T-helper 17 cell (primary cell): ENCODE measurements around the gene TGFBR3. TPM values are rescaled to one million over a fixed set of nuclear protein-coding genes. Genes with fewer than 3 reads are reported as not detected.

Experiments used
- ATAC-seq: fragments of 150-1000 bp; cut with Tn5 transposase; 2 replicates; pipeline ENCODE4 v1.10.0; 2021; ENCODE audit warnings: mild to moderate bottlenecking, moderate library complexity
- DNase-seq, 3 donors: peaks; one replicate each; pipeline versions ENCODE4 v3.0.0 to v3.0.0-alpha.2; 2020 to 2021
- H3K9me3 ChIP-seq: one replicate; pipeline ENCODE4 v1.7.0; 2013; ENCODE audit warnings: low read length, mild to moderate bottlenecking; ENCODE audit not compliant: control insufficient read depth, poor library complexity, severe bottlenecking
- H3K27ac Mint-ChIP-seq: one replicate; pipeline ENCODE4 v1.8.0; 2022; ENCODE audit warnings: mild to moderate bottlenecking, moderate library complexity, mixed read lengths
- H3K27me3 Mint-ChIP-seq: one replicate; pipeline ENCODE4 v1.8.0; 2022; ENCODE audit warnings: mixed read lengths
- H3K36me3 Mint-ChIP-seq: one replicate; pipeline ENCODE4 v1.8.0; 2022; ENCODE audit warnings: low read depth, mixed read lengths
- H3K4me1 Mint-ChIP-seq: one replicate; pipeline ENCODE4 v1.8.0; 2022; ENCODE audit warnings: mild to moderate bottlenecking, mixed read lengths
- H3K4me3 Mint-ChIP-seq: one replicate; pipeline ENCODE4 v1.8.0; 2022; ENCODE audit warnings: mild to moderate bottlenecking, moderate library complexity, mixed read lengths
- total RNA-seq, 4 donors: library from RNA in 2 of 4; stranded (reverse) in 2 of 4; gene quantifications; one replicate each; pipeline ENCODE4 v1.2.3 and lab custom pipeline; 2022 to 2026

TGFBR3 gene
- total RNA-seq, 2 donors from 2014 or later = 21.0 to 27.6 TPM

GRCh38 chr1:91806181-91806768, 79.7 kb downstream of the TGFBR3 start:
- H3K4me1 Mint-ChIP-seq = peaks cover 55% of the 10 kb centered on the region
- no peaks in the 10 kb centered on the region for H3K36me3 Mint-ChIP-seq
- no peaks in the 10 kb centered on the region for H3K9me3 ChIP-seq
- no peak for DNase-seq
- H3K4me3 Mint-ChIP-seq = no peak overlapping the region
- H3K27ac Mint-ChIP-seq = peak overlapping the region; percentile 100
- ATAC-seq = no peak
- H3K27me3 Mint-ChIP-seq = no peaks in the 10 kb centered on the region

- peaks cover 51% of the 10 kb centered on the region for H3K4me1 Mint-ChIP-seq
Measured at GRCh38 chr1:91805311-91805801, 80.6 kb downstream of the TGFBR3 start.

GRCh38 chr1:91804546-91805023, 81.4 kb downstream of the TGFBR3 start:
- DNase-seq = peak; percentile 57 to 82 (median 68)
- ATAC-seq = peak; percentile 79
- no peaks in the 10 kb centered on the region for H3K36me3 Mint-ChIP-seq
- peak overlapping the region; percentile 85 for H3K4me3 Mint-ChIP-seq
- H3K27me3 Mint-ChIP-seq = no peaks in the 10 kb centered on the region
- H3K9me3 ChIP-seq = no peaks in the 10 kb centered on the region
- peak overlapping the region; percentile 100 for H3K27ac Mint-ChIP-seq
- H3K4me1 Mint-ChIP-seq = peaks cover 48% of the 10 kb centered on the region

More at GRCh38 chr1:91805311-91805801, 80.6 kb downstream of the TGFBR3 start:
- Mint-ChIP-seq H3K27me3 (no peaks in the 10 kb centered on the region), H3K4me3 (no peak overlapping the region), H3K36me3 (no peaks in the 10 kb centered on the region), H3K27ac (peak overlapping the region; percentile 100)
- DNase-seq (peak in 1 of 3 donors; percentile 10), ATAC-seq (no peak)
- H3K9me3 ChIP-seq = no peaks in the 10 kb centered on the region

- no peaks in the 10 kb centered on the region for H3K9me3 ChIP-seq
- peaks cover 44% of the 10 kb centered on the region for H3K4me1 Mint-ChIP-seq
- peak overlapping the region; percentile 100 for H3K27ac Mint-ChIP-seq
- peak overlapping the region; percentile 85 for H3K4me3 Mint-ChIP-seq
- DNase-seq = peak; percentile 36 to 61 (median 50)
- peak; percentile 70 for ATAC-seq
- H3K27me3 Mint-ChIP-seq = no peaks in the 10 kb centered on the region
- no peaks in the 10 kb centered on the region for H3K36me3 Mint-ChIP-seq
Measured at GRCh38 chr1:91803847-91804545, 82.0 kb downstream of the TGFBR3 start.

- DNase-seq (no peak), ATAC-seq (no peak)
- H3K27ac Mint-ChIP-seq = peak overlapping the region; percentile 100
- H3K4me1 Mint-ChIP-seq = peaks cover 46% of the 10 kb centered on the region
- H3K9me3 ChIP-seq = no peaks in the 10 kb centered on the region
- peak overlapping the region; percentile 8 for H3K4me3 Mint-ChIP-seq
- no peaks in the 10 kb centered on the region for H3K36me3 Mint-ChIP-seq
- no peaks in the 10 kb centered on the region for H3K27me3 Mint-ChIP-seq
Measured at GRCh38 chr1:91803123-91803522, 82.8 kb downstream of the TGFBR3 start.

GRCh38 chr1:91801496-91802115, 84.3 kb downstream of the TGFBR3 start:
- no peaks in the 10 kb centered on the region for H3K9me3 ChIP-seq
- peaks cover 44% of the 10 kb centered on the region for H3K4me1 Mint-ChIP-seq
- no peak overlapping the region for H3K4me3 Mint-ChIP-seq
- ATAC-seq = no peak
- peak overlapping the region; percentile 100 for H3K27ac Mint-ChIP-seq
- no peak for DNase-seq
- no peaks in the 10 kb centered on the region for H3K36me3 Mint-ChIP-seq
- H3K27me3 Mint-ChIP-seq = no peaks in the 10 kb centered on the region

GRCh38 chr1:91799863-91800262, 86.1 kb downstream of the TGFBR3 start:
- peaks cover 33% of the 10 kb centered on the region for H3K4me1 Mint-ChIP-seq
- peak overlapping the region; percentile 29 for H3K27ac Mint-ChIP-seq

GRCh38 chr1:91799159-91799558, 86.8 kb downstream of the TGFBR3 start:
- Mint-ChIP-seq H3K27me3 (no peaks in the 10 kb centered on the region), H3K4me1 (peaks cover 26% of the 10 kb centered on the region), H3K27ac (peak overlapping the region; percentile 29), H3K36me3 (peaks cover 11% of the 10 kb centered on the region), H3K4me3 (no peak overlapping the region)
- no peak for ATAC-seq
- no peaks in the 10 kb centered on the region for H3K9me3 ChIP-seq
- DNase-seq = no peak

More at GRCh38 chr1:91799863-91800262, 86.1 kb downstream of the TGFBR3 start:
- ATAC-seq (no peak), DNase-seq (no peak)
- no peaks in the 10 kb centered on the region for H3K9me3 ChIP-seq
- no peaks in the 10 kb centered on the region for H3K27me3 Mint-ChIP-seq
- peaks cover 9% of the 10 kb centered on the region for H3K36me3 Mint-ChIP-seq
- no peak overlapping the region for H3K4me3 Mint-ChIP-seq

GRCh38 chr1:91798740-91799139, 87.2 kb downstream of the TGFBR3 start:
- Mint-ChIP-seq H3K27ac (peak overlapping the region; percentile 42), H3K27me3 (no peaks in the 10 kb centered on the region), H3K36me3 (peaks cover 11% of the 10 kb centered on the region), H3K4me3 (no peak overlapping the region), H3K4me1 (peaks cover 23% of the 10 kb centered on the region)
- H3K9me3 ChIP-seq = no peaks in the 10 kb centered on the region
- ATAC-seq = no peak
- DNase-seq = no peak

GRCh38 chr1:91798241-91798648, 87.7 kb downstream of the TGFBR3 start:
- Mint-ChIP-seq H3K4me1 (peaks cover 20% of the 10 kb centered on the region), H3K36me3 (peaks cover 11% of the 10 kb centered on the region), H3K4me3 (no peak overlapping the region), H3K27me3 (no peaks in the 10 kb centered on the region), H3K27ac (peak overlapping the region; percentile 42)
- H3K9me3 ChIP-seq = no peaks in the 10 kb centered on the region
- DNase-seq = no peak
- no peak for ATAC-seq

- H3K9me3 ChIP-seq = no peaks in the 10 kb centered on the region
- Mint-ChIP-seq H3K27me3 (no peaks in the 10 kb centered on the region), H3K36me3 (peaks cover 11% of the 10 kb centered on the region), H3K27ac (no peak overlapping the region), H3K4me1 (peaks cover 18% of the 10 kb centered on the region), H3K4me3 (no peak overlapping the region)
- ATAC-seq = no peak
- no peak for DNase-seq
Measured at GRCh38 chr1:91797164-91797563, 88.8 kb downstream of the TGFBR3 start.

- ATAC-seq (no peak), DNase-seq (no peak)
- Mint-ChIP-seq H3K4me1 (peaks cover 19% of the 10 kb centered on the region), H3K4me3 (no peak overlapping the region), H3K27me3 (no peaks in the 10 kb centered on the region), H3K36me3 (peaks cover 11% of the 10 kb centered on the region), H3K27ac (peak overlapping the region; percentile 37)
- no peaks in the 10 kb centered on the region for H3K9me3 ChIP-seq
Measured at GRCh38 chr1:91796390-91796654, 89.6 kb downstream of the TGFBR3 start.

GRCh38 chr1:91795591-91796389, 90.2 kb downstream of the TGFBR3 start:
- DNase-seq (no peak), ATAC-seq (no peak)
- no peaks in the 10 kb centered on the region for H3K27me3 Mint-ChIP-seq
- peaks cover 22% of the 10 kb centered on the region for H3K4me1 Mint-ChIP-seq
- no peak overlapping the region for H3K4me3 Mint-ChIP-seq
- no peaks in the 10 kb centered on the region for H3K9me3 ChIP-seq
- peak overlapping the region; percentile 37 for H3K27ac Mint-ChIP-seq
- H3K36me3 Mint-ChIP-seq = peaks cover 11% of the 10 kb centered on the region
